Body of pancreas (tissue), 4 donors: ENCODE results near the gene RRM1. TPM values are rescaled to one million over a fixed set of nuclear protein-coding genes. Genes with fewer than 3 reads are reported as not detected.

ENCODE experiments used
- ATAC-seq: fragments of 150-250 bp; one replicate; pipeline ENCODE4 v1.9.1; 2016
- DNase-seq, 4 donors: peaks; one replicate each; pipeline ENCODE4 v3.0.0-alpha.2; 2019
- H3K27ac ChIP-seq, 4 donors: fragments of 200-600 bp; sonication (generic); 1 replicate in 3 of 4; 2 replicates in 1 of 4; pipeline versions ENCODE4 v1.5.1 to v1.6.1; 2016 to 2019; ENCODE audit warnings: mild to moderate bottlenecking in 1 of 4, mixed read lengths in 1 of 4, moderate library complexity in 1 of 4
- H3K27me3 ChIP-seq, 2 donors: fragments of 200-600 bp; sonication (generic); one replicate each; pipeline ENCODE4 v1.6.0; 2016; ENCODE audit warnings: mild to moderate bottlenecking in 1 of 2
- H3K36me3 ChIP-seq, 2 donors: fragments of 200-600 bp; sonication (generic); replicated peaks in 1 of 2; 2 replicates each; pipeline ENCODE4 v1.5.1; 2016; ENCODE audit warnings: low read depth in 2 of 2; ENCODE audit not compliant: insufficient read depth in 1 of 2
- H3K4me1 ChIP-seq: fragments of 200-600 bp; sonication (generic); one replicate; pipeline ENCODE4 v1.6.0; 2016
- H3K4me3 ChIP-seq, 2 donors: fragments of 200-600 bp; sonication (generic); 1 replicate in 1 of 2; 2 replicates in 1 of 2; pipeline ENCODE4 v1.5.1; 2016 to 2019
- H3K9me3 ChIP-seq, 3 donors: fragments of 200-600 bp; sonication (generic); 1 replicate in 2 of 3; 2 replicates in 1 of 3; pipeline ENCODE4 v1.5.1; 2016
- POLR2A ChIP-seq, 3 donors: fragments of 450-650 bp; IDR thresholded peaks; one replicate each; pipeline ENCODE4 v1.6.1; 2016; ENCODE audit warnings: antibody characterized with exemption in 3 of 3, mild to moderate bottlenecking in 2 of 3
- WGBS, 2 donors: methylation state at CpG; one replicate each; pipeline ENCODE4 v1.1.5; 2017; 5-methylcytosine and 5-hydroxymethylcytosine counted together
- intact Hi-C: fragments of 100-400 bp; cut with DNase I; formaldehyde crosslinking; loops from one replicate; pipeline ENCODE4 v1.15.1; 2023
- total RNA-seq, 2 donors: library from RNA; depleted of rRNA; stranded (reverse); fragments of >200 nt; gene quantifications; one replicate each; pipeline ENCODE4 v1.1.0, GENCODE V29; 2016
- TF ChIP-seq, protein P1 (sequence below), 7 experiments: fragments of 450-650 bp in 4 of 7; fragments of 200-600 bp in 3 of 7; sonication (generic) in 3 of 7; IDR thresholded peaks; one replicate each; pipeline ENCODE4 v1.5.1; 2016 to 2019; ENCODE audit warnings: antibody characterized with exemption in 7 of 7

RRM1 gene
- total RNA-seq, 2 donors from 2014 or later, result 7.3 to 12.2 TPM

DNA sequence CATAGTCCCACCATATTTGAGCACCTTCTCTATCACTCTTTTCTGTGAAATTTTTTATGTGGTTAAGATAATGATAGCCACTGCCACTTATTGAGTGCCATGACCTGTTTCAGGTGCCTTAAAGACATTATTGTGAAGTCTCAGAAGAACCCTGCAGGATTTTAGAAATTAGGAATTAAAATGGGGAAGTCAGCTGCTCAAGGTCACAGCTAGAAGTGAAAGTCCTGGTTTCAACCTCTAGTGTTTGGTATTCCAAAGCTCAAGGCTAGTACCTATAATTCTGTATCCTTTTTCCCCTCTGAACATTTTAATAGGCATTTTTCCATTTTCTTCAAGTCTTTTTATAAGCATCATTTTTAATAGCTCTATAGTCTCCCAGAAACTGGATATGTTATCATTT lies 9.0 kb upstream of the RRM1 start:
- Histone ChIP-seq H3K4me1 (no peaks in the 10 kb centered on the region), H3K4me3 (no peak overlapping the region), H3K27me3 (no peaks in the 10 kb centered on the region), H3K36me3 (peaks cover 0 to 7% of the 10 kb centered on the region in 2 donors), H3K9me3 (no peaks in the 10 kb centered on the region), H3K27ac (no peak overlapping the region)
- ATAC-seq (no peak), DNase-seq (no peak)
- intact Hi-C loops, result no loop called here
- no peak for TF ChIP-seq POLR2A (IDR thresholded peaks at IDR 0.05)
- TF ChIP-seq, protein P1, sequence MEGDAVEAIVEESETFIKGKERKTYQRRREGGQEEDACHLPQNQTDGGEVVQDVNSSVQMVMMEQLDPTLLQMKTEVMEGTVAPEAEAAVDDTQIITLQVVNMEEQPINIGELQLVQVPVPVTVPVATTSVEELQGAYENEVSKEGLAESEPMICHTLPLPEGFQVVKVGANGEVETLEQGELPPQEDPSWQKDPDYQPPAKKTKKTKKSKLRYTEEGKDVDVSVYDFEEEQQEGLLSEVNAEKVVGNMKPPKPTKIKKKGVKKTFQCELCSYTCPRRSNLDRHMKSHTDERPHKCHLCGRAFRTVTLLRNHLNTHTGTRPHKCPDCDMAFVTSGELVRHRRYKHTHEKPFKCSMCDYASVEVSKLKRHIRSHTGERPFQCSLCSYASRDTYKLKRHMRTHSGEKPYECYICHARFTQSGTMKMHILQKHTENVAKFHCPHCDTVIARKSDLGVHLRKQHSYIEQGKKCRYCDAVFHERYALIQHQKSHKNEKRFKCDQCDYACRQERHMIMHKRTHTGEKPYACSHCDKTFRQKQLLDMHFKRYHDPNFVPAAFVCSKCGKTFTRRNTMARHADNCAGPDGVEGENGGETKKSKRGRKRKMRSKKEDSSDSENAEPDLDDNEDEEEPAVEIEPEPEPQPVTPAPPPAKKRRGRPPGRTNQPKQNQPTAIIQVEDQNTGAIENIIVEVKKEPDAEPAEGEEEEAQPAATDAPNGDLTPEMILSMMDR (IDR thresholded peaks at IDR 0.05), result no peak

DNA sequence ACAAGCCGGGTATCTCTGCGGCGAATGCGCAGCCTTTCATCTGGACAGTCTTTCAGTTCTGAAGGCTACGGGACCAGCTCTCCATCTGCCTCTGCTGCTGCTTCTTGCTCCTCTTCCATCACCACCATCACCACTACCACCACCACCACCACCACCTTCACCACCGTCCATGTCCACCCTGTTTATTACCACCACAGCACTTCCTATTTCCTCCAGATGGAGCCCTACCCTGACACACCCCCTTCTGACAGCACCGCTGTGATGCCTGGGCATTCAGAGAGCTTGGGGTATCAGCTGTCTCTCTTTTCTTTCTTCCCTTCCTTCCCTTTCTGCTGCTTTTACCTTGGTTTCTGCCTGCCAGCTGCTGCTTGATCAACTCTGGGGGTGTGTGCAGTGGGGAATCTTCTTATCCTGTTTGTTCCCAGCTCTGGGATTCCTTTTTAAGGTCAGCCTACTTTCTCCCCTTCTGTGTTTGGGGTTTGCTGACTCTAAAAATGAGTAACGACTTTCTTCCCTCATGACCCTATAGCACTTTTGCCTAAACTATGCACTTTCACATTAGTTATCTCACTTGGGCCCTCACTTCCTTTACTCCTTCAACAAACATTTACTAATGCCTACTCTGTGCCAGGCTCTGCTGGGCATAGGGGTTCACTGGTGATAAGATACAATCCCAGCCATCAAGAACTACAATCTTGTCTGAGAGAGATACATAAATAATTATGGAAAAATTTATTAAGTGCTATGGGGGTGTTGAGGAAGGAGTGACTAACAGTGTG lies 7.8 kb upstream of the RRM1 start:
- no peak for TF ChIP-seq POLR2A (IDR thresholded peaks at IDR 0.05)
- TF ChIP-seq, protein P1 (IDR thresholded peaks at IDR 0.05), result no peak
- H3K27ac ChIP-seq, result no peak overlapping the region
- no peaks in the 10 kb centered on the region for H3K9me3 ChIP-seq
- peaks cover 0 to 6% of the 10 kb centered on the region in 2 donors for H3K36me3 ChIP-seq
- WGBS, 2 donors, result 87 to 91% methylated on average over 8 of the region's 8 CpGs
- intact Hi-C loops, result no loop called here
- ATAC-seq (no peak), DNase-seq (no peak)
- no peaks in the 10 kb centered on the region for H3K4me1 ChIP-seq
- H3K27me3 ChIP-seq, result no peaks in the 10 kb centered on the region
- no peak overlapping the region for H3K4me3 ChIP-seq

DNA sequence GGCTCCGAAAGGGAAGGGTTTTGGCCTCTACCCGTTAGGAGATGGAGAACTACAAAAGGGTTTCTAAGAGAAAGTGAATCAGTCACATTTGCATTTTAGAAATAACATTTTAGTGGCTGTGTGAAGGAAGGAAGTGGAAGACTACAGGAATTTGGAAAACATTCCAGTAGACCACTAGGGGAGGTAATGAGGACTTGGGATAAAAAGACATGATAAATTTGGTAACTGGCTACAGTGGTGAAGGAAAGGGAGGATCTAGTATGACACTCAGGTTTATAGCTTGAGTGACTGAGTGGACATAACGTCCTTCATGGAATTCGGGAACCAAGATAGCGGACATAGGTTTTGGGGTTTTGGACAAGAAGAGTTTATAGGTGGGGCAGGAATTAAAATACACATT lies 7.0 kb upstream of the RRM1 start:
- intact Hi-C loops, result no loop called here
- H3K27ac ChIP-seq, result no peak overlapping the region
- WGBS, 2 donors, result 90% methylated on average over 5 of the region's 5 CpGs
- no peaks in the 10 kb centered on the region for H3K4me1 ChIP-seq
- no peak for DNase-seq
- ATAC-seq, result no peak
- no peaks in the 10 kb centered on the region for H3K27me3 ChIP-seq
- TF ChIP-seq, protein P1 (IDR thresholded peaks at IDR 0.05), result no peak
- TF ChIP-seq POLR2A (IDR thresholded peaks at IDR 0.05), result no peak
- no peaks in the 10 kb centered on the region for H3K9me3 ChIP-seq
- no peak overlapping the region for H3K4me3 ChIP-seq
- H3K36me3 ChIP-seq, result peaks cover 0 to 4% of the 10 kb centered on the region in 2 donors

DNA sequence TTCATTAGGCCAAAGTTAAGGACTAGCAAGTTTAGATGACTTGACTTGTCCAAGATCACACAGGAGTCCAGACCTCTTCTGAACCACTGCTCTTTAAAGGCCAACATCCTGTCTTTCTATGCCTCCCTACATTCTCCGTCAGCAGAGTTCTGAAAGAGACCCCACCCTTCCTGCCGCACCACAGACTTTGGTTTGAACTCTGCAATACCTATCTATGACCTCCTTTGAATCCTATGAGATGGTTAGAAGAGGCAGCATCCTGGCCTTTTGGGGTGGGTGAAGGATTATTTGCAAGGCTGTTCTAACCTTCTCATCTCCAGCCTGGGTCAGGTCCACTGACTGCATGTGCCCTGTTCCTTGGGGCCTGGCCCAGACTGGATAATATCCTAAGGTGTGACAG lies 4.3 kb upstream of the RRM1 start:
- Histone ChIP-seq H3K4me1 (peaks cover 8% of the 10 kb centered on the region), H3K4me3 (no peak overlapping the region), H3K36me3 (no peaks in the 10 kb centered on the region), H3K9me3 (no peaks in the 10 kb centered on the region), H3K27me3 (no peaks in the 10 kb centered on the region), H3K27ac (no peak overlapping the region)
- 83 to 94% methylated on average over 2 of the region's 2 CpGs for WGBS, 2 donors
- TF ChIP-seq, protein P1 (IDR thresholded peaks at IDR 0.05), result no peak
- TF ChIP-seq POLR2A (IDR thresholded peaks at IDR 0.05), result no peak
- intact Hi-C loops, result no loop called here
- ATAC-seq, result no peak
- no peak for DNase-seq

DNA sequence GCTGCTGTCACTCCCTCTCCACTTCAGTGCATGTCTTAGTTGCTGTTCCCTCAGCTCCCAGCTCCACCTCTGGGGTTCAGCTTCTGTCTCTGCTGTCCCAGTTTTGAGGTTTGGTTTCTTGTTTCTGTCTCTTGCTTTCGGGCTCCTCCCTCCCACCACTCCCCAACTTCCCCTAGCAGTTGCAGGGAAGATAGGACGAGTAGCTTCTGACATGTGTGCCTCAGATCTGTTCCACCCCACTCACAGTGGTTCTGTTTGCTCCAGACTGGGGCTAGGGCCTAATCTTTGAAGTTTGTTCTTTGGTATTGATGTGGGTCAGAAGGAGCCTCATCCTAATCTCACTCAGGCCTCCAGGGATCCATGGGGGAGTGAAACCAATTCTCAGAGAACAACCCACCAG lies 2.6 kb upstream of the RRM1 start:
- Histone ChIP-seq H3K27me3 (no peaks in the 10 kb centered on the region), H3K9me3 (no peaks in the 10 kb centered on the region), H3K27ac (no peak overlapping the region), H3K36me3 (no peaks in the 10 kb centered on the region), H3K4me1 (peaks cover 18% of the 10 kb centered on the region), H3K4me3 (no peak overlapping the region)
- intact Hi-C loops, result no loop called here
- TF ChIP-seq, protein P1 (IDR thresholded peaks at IDR 0.05), result no peak
- TF ChIP-seq POLR2A (IDR thresholded peaks at IDR 0.05), result no peak
- WGBS, 2 donors, result 28 to 40% methylated on average over 2 of the region's 2 CpGs
- no peak for DNase-seq
- ATAC-seq, result no peak
